Breast epithelium (tissue), 3 donors: ENCODE measurements around the gene MTOR.

ENCODE experiments used
- POLR2A ChIP-seq: fragments of 450-650 bp; IDR thresholded peaks from one replicate; pipeline ENCODE4 v1.6.1; 2016; ENCODE audit warnings: antibody characterized with exemption, mild to moderate bottlenecking, moderate library complexity
- POLR2AphosphoS5 ChIP-seq, 3 donors: sonication (generic); formaldehyde crosslinking; IDR thresholded peaks; one replicate each; pipeline ENCODE4 v1.6.1; 2017; ENCODE audit warnings: antibody characterized with exemption in 3 of 3
- TF ChIP-seq, protein P1 (sequence below), 3 donors: fragments of 450-650 bp; IDR thresholded peaks; one replicate each; pipeline ENCODE4 v1.5.1; 2016 to 2017; ENCODE audit warnings: antibody characterized with exemption in 3 of 3, mild to moderate bottlenecking in 3 of 3, moderate library complexity in 3 of 3

DNA sequence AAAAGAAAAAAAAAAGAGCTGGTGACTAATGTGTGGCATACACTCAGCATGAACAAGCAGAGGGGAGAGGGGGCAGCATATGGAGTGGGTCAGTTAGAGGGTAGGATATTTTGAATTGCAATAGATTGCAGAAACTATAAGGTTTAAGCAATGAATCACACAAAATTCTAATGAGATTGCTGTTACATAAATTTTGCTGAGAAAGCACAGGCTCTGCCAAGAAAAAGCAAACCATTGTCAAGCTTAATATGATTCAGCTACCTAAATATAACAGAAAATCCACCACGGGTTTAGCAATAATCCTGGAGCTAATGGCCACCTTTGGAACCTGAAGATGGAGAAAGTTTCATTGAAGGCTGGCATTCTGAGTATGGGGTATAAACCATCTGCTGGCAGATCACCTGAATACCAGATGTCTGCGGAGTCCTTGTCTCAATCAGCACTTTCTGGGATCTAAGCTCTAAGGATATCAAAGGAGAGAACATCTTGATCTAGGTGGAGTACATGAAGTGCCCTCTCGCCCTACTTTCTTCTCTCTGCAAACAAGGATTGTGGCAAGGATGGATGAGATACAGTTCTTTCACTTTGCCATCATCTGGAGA lies 103.5 kb downstream of the MTOR start:
- TF ChIP-seq POLR2A (no peak), POLR2AphosphoS5 (IDR thresholded peaks at IDR 0.05) (no peak)
- TF ChIP-seq, protein P1, sequence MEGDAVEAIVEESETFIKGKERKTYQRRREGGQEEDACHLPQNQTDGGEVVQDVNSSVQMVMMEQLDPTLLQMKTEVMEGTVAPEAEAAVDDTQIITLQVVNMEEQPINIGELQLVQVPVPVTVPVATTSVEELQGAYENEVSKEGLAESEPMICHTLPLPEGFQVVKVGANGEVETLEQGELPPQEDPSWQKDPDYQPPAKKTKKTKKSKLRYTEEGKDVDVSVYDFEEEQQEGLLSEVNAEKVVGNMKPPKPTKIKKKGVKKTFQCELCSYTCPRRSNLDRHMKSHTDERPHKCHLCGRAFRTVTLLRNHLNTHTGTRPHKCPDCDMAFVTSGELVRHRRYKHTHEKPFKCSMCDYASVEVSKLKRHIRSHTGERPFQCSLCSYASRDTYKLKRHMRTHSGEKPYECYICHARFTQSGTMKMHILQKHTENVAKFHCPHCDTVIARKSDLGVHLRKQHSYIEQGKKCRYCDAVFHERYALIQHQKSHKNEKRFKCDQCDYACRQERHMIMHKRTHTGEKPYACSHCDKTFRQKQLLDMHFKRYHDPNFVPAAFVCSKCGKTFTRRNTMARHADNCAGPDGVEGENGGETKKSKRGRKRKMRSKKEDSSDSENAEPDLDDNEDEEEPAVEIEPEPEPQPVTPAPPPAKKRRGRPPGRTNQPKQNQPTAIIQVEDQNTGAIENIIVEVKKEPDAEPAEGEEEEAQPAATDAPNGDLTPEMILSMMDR (IDR thresholded peaks at IDR 0.05) = no peak
